ENCODE data around the gene OTOG.

Gene OTOG

GRCh38 chr11:17518366-17518765 is 28.7 kb upstream of the OTOG start:
- no peak for DNase-seq

GRCh38 chr11:17519061-17519885 is 27.8 kb upstream of the OTOG start:
- DNase-seq, result peak; percentile 55

- no peak for DNase-seq
Observed at GRCh38 chr11:17521106-17521900, 25.8 kb upstream of the OTOG start.

GRCh38 chr11:17522655-17523054 is 24.4 kb upstream of the OTOG start:
- DNase-seq, result no peak

GRCh38 chr11:17524221-17524620 is 22.8 kb upstream of the OTOG start:
- no peak for DNase-seq

GRCh38 chr11:17525570-17525969 is 21.5 kb upstream of the OTOG start:
- no peak for DNase-seq

GRCh38 chr11:17526326-17526725 is 20.7 kb upstream of the OTOG start:
- no peak for DNase-seq

- DNase-seq, result no peak
Observed at GRCh38 chr11:17526931-17527627, 20.0 kb upstream of the OTOG start.

- no peak for DNase-seq
Observed at GRCh38 chr11:17527628-17527995, 19.4 kb upstream of the OTOG start.

GRCh38 chr11:17528181-17528691 is 18.8 kb upstream of the OTOG start:
- DNase-seq, result peak; percentile 48

- DNase-seq, result peak; percentile 7
Observed at GRCh38 chr11:17528906-17529843, 17.9 kb upstream of the OTOG start.

GRCh38 chr11:17529844-17530185 is 17.2 kb upstream of the OTOG start:
- DNase-seq, result no peak

- peak; percentile 8 for DNase-seq
Observed at GRCh38 chr11:17531071-17531600, 15.9 kb upstream of the OTOG start.

- no peak for DNase-seq
Observed at GRCh38 chr11:17531636-17532113, 15.4 kb upstream of the OTOG start.

GRCh38 chr11:17532784-17533183 is 14.3 kb upstream of the OTOG start:
- DNase-seq, result no peak

GRCh38 chr11:17533341-17533740 is 13.7 kb upstream of the OTOG start:
- no peak for DNase-seq

GRCh38 chr11:17533778-17534415 is 13.2 kb upstream of the OTOG start:
- no peak for DNase-seq

- no peak for DNase-seq
Observed at GRCh38 chr11:17535488-17535887, 11.6 kb upstream of the OTOG start.

GRCh38 chr11:17537261-17537660 is 9.8 kb upstream of the OTOG start:
- DNase-seq, result no peak

GRCh38 chr11:17538054-17538453 is 9.0 kb upstream of the OTOG start:
- no peak for DNase-seq

- no peak for DNase-seq
Observed at GRCh38 chr11:17538731-17539130, 8.3 kb upstream of the OTOG start.
